HepG2 (cell line): ENCODE results near the gene TRIM4.

Source experiments
- ARID3A ChIP-seq: IDR thresholded peaks from 2 replicates; pipeline ENCODE4 v1.6.1; 2012; ENCODE audit warnings: low read depth, low read length, improper control_type of control experiment
- MAZ ChIP-seq, 2 experiments: sonication (generic) in 1 of 2; formaldehyde crosslinking in 1 of 2; IDR thresholded peaks; 2 replicates each; pipeline versions ENCODE4 v1.5.0 to v1.6.1; 2012 to 2020; ENCODE audit warnings: low read depth in 2 of 2, mild to moderate bottlenecking in 2 of 2, borderline replicate concordance in 1 of 2, improper control_type of control experiment in 1 of 2, low read length in 1 of 2, missing genetic modification reagents in 1 of 2, moderate library complexity in 1 of 2
- NR2C2 ChIP-seq: sonication (generic); formaldehyde crosslinking; IDR thresholded peaks from 2 replicates; pipeline ENCODE4 v1.4.0; 2020; ENCODE audit warnings: missing genetic modification reagents, mild to moderate bottlenecking, moderate library complexity, borderline replicate concordance
- PHF20 ChIP-seq: sonication (generic); formaldehyde crosslinking; IDR thresholded peaks from 2 replicates; pipeline ENCODE4 v1.5.0; 2020; ENCODE audit warnings: mild to moderate bottlenecking, missing genetic modification reagents
- POLR2A ChIP-seq, 2 experiments: IDR thresholded peaks; 2 replicates each; pipeline ENCODE4 v1.6.1; 2011; ENCODE audit warnings: low read depth in 2 of 2, low read length in 2 of 2, mild to moderate bottlenecking in 1 of 2, moderate library complexity in 1 of 2; ENCODE audit not compliant: insufficient read depth in 1 of 2
- ZNF24 ChIP-seq: fragments of 450-650 bp; IDR thresholded peaks from 2 replicates; pipeline ENCODE4 v1.6.1; 2017; ENCODE audit warnings: antibody characterized with exemption, mild to moderate bottlenecking
- ZNF780A ChIP-seq: sonication (generic); formaldehyde crosslinking; IDR thresholded peaks from 2 replicates; pipeline ENCODE4 v1.8.0; 2022; ENCODE audit warnings: mild to moderate bottlenecking, missing genetic modification reagents, moderate library complexity
- TF ChIP-seq, protein P1 (sequence below): sonication (generic); formaldehyde crosslinking; IDR thresholded peaks from 2 replicates; pipeline ENCODE4 v1.5.0; 2020; ENCODE audit warnings: mild to moderate bottlenecking, missing genetic modification reagents, moderate library complexity

DNA sequence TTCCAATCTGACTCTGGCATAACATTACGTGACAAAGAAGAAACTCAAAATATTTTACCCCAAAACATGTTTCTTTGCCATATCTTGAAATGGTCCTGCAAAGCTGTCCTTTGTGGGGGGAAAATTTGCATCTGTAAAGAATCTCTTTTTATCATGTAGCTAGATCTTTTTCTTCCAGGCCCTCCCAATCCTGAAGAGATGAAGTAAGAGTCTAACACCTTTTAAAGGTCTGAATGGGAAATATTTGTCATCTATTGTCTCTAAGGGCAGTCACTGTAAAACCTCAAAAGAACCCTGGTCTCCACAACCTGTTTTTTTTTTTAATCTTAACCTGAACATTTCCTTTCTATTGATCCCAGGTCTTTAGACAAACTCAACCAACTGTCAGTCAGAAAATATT is 51.1 kb downstream of the TRIM4 start:
- TF ChIP-seq POLR2A (IDR thresholded peaks at IDR 0.05; ENCODE audit: insufficient read depth in 1 of 2, low read depth in 2 of 2, low read length in 2 of 2), result no peak
- TF ChIP-seq PHF20 (CRISPR knock-in tag), result no peak
- TF ChIP-seq MAZ (IDR thresholded peaks at IDR 0.05; ENCODE audit: borderline replicate concordance, low read depth, low read length), result no peak
- no peak for TF ChIP-seq MAZ (CRISPR knock-in tag; IDR thresholded peaks at IDR 0.05; ENCODE audit: low read depth)
- no peak for TF ChIP-seq ZNF780A (CRISPR knock-in tag)
- TF ChIP-seq NR2C2, result no peak
- TF ChIP-seq, protein P1, sequence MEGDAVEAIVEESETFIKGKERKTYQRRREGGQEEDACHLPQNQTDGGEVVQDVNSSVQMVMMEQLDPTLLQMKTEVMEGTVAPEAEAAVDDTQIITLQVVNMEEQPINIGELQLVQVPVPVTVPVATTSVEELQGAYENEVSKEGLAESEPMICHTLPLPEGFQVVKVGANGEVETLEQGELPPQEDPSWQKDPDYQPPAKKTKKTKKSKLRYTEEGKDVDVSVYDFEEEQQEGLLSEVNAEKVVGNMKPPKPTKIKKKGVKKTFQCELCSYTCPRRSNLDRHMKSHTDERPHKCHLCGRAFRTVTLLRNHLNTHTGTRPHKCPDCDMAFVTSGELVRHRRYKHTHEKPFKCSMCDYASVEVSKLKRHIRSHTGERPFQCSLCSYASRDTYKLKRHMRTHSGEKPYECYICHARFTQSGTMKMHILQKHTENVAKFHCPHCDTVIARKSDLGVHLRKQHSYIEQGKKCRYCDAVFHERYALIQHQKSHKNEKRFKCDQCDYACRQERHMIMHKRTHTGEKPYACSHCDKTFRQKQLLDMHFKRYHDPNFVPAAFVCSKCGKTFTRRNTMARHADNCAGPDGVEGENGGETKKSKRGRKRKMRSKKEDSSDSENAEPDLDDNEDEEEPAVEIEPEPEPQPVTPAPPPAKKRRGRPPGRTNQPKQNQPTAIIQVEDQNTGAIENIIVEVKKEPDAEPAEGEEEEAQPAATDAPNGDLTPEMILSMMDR (CRISPR knock-in tag), result no peak
- no peak for TF ChIP-seq ZNF24
- no peak for TF ChIP-seq ARID3A
